Panc1 (cell line): ENCODE data around the gene CINP.

Source experiments
- CTCF ChIP-seq: fragments of 450-650 bp; IDR thresholded peaks from 2 replicates; pipeline ENCODE4 v1.5.1; 2017; ENCODE audit warnings: mild to moderate bottlenecking
- POLR2AphosphoS5 ChIP-seq: IDR thresholded peaks from 2 replicates; pipeline ENCODE4 v1.6.1; 2012; ENCODE audit warnings: mild to moderate bottlenecking, low read depth, low read length, moderate library complexity
- REST ChIP-seq, 2 experiments: IDR thresholded peaks; 2 replicates each; pipeline ENCODE4 v1.6.1; 2011 to 2012; ENCODE audit warnings: low read depth in 2 of 2, control low read depth in 1 of 2, low read length in 1 of 2, mild to moderate bottlenecking in 1 of 2, moderate library complexity in 1 of 2; ENCODE audit not compliant: insufficient read depth in 1 of 2
- SIN3A ChIP-seq: IDR thresholded peaks from 2 replicates; pipeline ENCODE4 v1.6.1; 2012; ENCODE audit warnings: low read depth, mild to moderate bottlenecking, low read length, moderate library complexity, borderline replicate concordance; ENCODE audit not compliant: insufficient read depth
- TCF7L2 ChIP-seq: IDR thresholded peaks from 2 replicates; pipeline ENCODE4 v1.6.1; 2011; ENCODE audit warnings: mild to moderate bottlenecking, low read depth, low read length, inconsistent platforms

GRCh38 chr14:102392506-102392905, 29.8 kb upstream of the CINP start:
- TF ChIP-seq CTCF (no peak), POLR2AphosphoS5 (no peak), REST (IDR thresholded peaks at IDR 0.05; ENCODE audit: insufficient read depth in 1 of 2, low read depth in 2 of 2, low read length in 1 of 2) (no peak), SIN3A (no peak), TCF7L2 (no peak)
